ENCODE measurements around the gene RPP25L. TPM values are rescaled to one million over a fixed set of nuclear protein-coding genes. Genes with fewer than 3 reads are reported as not detected.

The RPP25L gene
- total RNA-seq, 1 experiment from 2014 or later, result 17.2 TPM

DNA sequence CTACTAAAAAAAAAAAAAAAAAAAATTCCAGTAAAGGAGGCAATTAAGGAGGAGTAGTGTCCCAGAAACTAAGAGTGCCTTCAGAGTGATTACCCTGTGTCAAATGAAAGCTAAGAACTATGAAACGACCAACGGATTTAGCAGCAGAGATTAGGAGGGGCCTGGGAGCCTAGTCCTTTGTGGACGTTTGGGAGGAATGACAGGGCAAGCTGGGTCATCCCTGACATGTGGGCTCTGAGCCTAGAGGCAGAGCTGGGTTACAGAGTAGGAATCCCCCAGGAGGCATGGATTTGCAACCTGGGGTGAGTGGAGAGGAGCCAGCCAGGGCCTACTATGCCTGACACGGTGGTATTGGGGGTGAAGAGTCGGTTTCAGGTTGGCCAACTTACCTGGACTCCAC is 21.3 kb upstream of the RPP25L start:
- H3K4me1 Mint-ChIP-seq, result peaks cover 26 to 39% of the 10 kb centered on the region in 2 experiments
- Histone ChIP-seq H2BK15ac (ENCODE audit: low read depth, low read length) (no peak overlapping the region), H2BK120ac (ENCODE audit: low read depth, low read length, poor library complexity, severe bottlenecking) (no peak overlapping the region), H4K5ac (ENCODE audit: insufficient read length, low read depth, low read length) (no peak overlapping the region), H3K79me2 (ENCODE audit: insufficient read depth, low read length) (no peaks in the 10 kb centered on the region; the same call in 1 of the 2 replicates), H3K23me2 (ENCODE audit: insufficient read length, low read depth, low read length, poor library complexity, severe bottlenecking) (peaks cover 20% of the 10 kb centered on the region), H3K14ac (ENCODE audit: insufficient read depth, low read length) (no peak overlapping the region), H3K27me3 (ENCODE audit: insufficient read depth, low read length) (peaks cover 26% of the 10 kb centered on the region), H2AK5ac (ENCODE audit: insufficient read length, low read length) (no peak overlapping the region), H2BK20ac (ENCODE audit: low read depth, low read length, poor library complexity, severe bottlenecking) (no peak overlapping the region), H3K9me3 (ENCODE audit: control insufficient read depth, low read depth, low read length) (no peaks in the 10 kb centered on the region), H3K23ac (ENCODE audit: insufficient read length, low read depth, low read length) (no peak overlapping the region), H2BK5ac (ENCODE audit: insufficient read length, low read length) (no peak overlapping the region), H3K4ac (ENCODE audit: low read depth, low read length) (no peak overlapping the region), H2BK12ac (ENCODE audit: insufficient read length, low read depth, low read length) (no peak overlapping the region), H3T11ph (ENCODE audit: low read length) (no peak overlapping the region), H3K56ac (ENCODE audit: insufficient read length, low read depth, low read length) (no peak overlapping the region), H3K79me1 (ENCODE audit: insufficient read depth, low read depth, low read length, poor library complexity, severe bottlenecking) (no peaks in the 10 kb centered on the region), H4K8ac (replicated peaks; ENCODE audit: insufficient read length, low read depth, low read length) (no peak overlapping the region), H4K91ac (ENCODE audit: insufficient read length, low read depth, low read length) (no peak overlapping the region), H4K20me1 (ENCODE audit: control insufficient read depth, insufficient read depth, insufficient read length) (no peaks in the 10 kb centered on the region), H3K27ac (ENCODE audit: insufficient read length, low read depth, low read length) (no peak overlapping the region), H3K9ac (ENCODE audit: extremely low read depth, insufficient read length, low read length) (no peak overlapping the region), H3K4me2 (ENCODE audit: insufficient read depth, insufficient read length, low read length) (no peak overlapping the region), H2AFZ (ENCODE audit: low read length) (no peak overlapping the region), H3K18ac (ENCODE audit: insufficient read length, low read depth, low read length) (no peak overlapping the region), H3K4me1 (ENCODE audit: insufficient read depth, low read length) (peaks cover under 1% of the 10 kb centered on the region; the same call in 1 of the 2 replicates)
- H3K36me3 Mint-ChIP-seq (ENCODE audit: insufficient read depth in 1 of 3, low read depth in 3 of 3), result peaks cover 2 to 15% (median 10%) of the 10 kb centered on the region in 3 experiments; a peak in 6 of 7 replicates
- H3K27me3 Mint-ChIP-seq (ENCODE audit: low read depth), result peaks cover 56% of the 10 kb centered on the region
- no peak for DNase-seq
- peaks cover 0 to 6% of the 10 kb centered on the region in 2 experiments; a peak in 2 of 5 replicates for H3K9me3 Mint-ChIP-seq
- WGBS (ENCODE audit: extremely low coverage, insufficient read length, low lambda C conversion rate), result no CpG with 5 or more reads among the region's 5 CpGs
- no peak overlapping the region for H3K27ac Mint-ChIP-seq
- no peak overlapping the region for H3K4me3 Mint-ChIP-seq
- TF ChIP-seq, protein P1, sequence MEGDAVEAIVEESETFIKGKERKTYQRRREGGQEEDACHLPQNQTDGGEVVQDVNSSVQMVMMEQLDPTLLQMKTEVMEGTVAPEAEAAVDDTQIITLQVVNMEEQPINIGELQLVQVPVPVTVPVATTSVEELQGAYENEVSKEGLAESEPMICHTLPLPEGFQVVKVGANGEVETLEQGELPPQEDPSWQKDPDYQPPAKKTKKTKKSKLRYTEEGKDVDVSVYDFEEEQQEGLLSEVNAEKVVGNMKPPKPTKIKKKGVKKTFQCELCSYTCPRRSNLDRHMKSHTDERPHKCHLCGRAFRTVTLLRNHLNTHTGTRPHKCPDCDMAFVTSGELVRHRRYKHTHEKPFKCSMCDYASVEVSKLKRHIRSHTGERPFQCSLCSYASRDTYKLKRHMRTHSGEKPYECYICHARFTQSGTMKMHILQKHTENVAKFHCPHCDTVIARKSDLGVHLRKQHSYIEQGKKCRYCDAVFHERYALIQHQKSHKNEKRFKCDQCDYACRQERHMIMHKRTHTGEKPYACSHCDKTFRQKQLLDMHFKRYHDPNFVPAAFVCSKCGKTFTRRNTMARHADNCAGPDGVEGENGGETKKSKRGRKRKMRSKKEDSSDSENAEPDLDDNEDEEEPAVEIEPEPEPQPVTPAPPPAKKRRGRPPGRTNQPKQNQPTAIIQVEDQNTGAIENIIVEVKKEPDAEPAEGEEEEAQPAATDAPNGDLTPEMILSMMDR (conservative IDR thresholded peaks at IDR 0.05), result no peak
